H9 (cell line): Measurements from ENCODE around the gene LRRC73. TPM values are rescaled to one million over a fixed set of nuclear protein-coding genes. Genes with fewer than 3 reads are reported as not detected.
"Not testable (repeated sequence)": the region's sequence is repeated elsewhere in the genome, so short reads cannot be mapped to it uniquely, and the experiment has no call there.

Experiments used
- DNase-seq: peaks from one replicate; pipeline ENCODE4 v3.0.0-alpha.2; 2017
- H2AFZ ChIP-seq: one replicate; pipeline ENCODE4 v1.6.1; 2013; ENCODE audit warnings: mild to moderate bottlenecking, low read length, control low read depth, moderate library complexity
- H2AK5ac ChIP-seq: 2 replicates; pipeline ENCODE4 v1.6.1; 2013; ENCODE audit warnings: low read length, control low read depth, mixed read lengths; ENCODE audit not compliant: insufficient read length
- H2BK120ac ChIP-seq: one replicate; pipeline ENCODE4 v1.6.1; 2013; ENCODE audit warnings: low read depth, mild to moderate bottlenecking, low read length, control low read depth, inconsistent platforms; ENCODE audit not compliant: poor library complexity, severe bottlenecking
- H2BK12ac ChIP-seq: 2 replicates; pipeline ENCODE4 v1.6.1; 2013; ENCODE audit warnings: low read length, control low read depth, mixed read lengths, low read depth; ENCODE audit not compliant: insufficient read length
- H2BK15ac ChIP-seq: 2 replicates; pipeline ENCODE4 v1.6.1; 2013; ENCODE audit warnings: low read depth, low read length, control low read depth
- H2BK20ac ChIP-seq: one replicate; pipeline ENCODE4 v1.6.1; 2013; ENCODE audit warnings: low read depth, mild to moderate bottlenecking, low read length, control low read depth, inconsistent platforms; ENCODE audit not compliant: poor library complexity, severe bottlenecking
- H2BK5ac ChIP-seq: 2 replicates; pipeline ENCODE4 v1.6.1; 2013; ENCODE audit warnings: low read length, control low read depth, mixed read lengths; ENCODE audit not compliant: insufficient read length
- H3K14ac ChIP-seq: 2 replicates; pipeline ENCODE4 v1.6.1; 2013; ENCODE audit warnings: low read length, control low read depth; ENCODE audit not compliant: insufficient read depth
- H3K18ac ChIP-seq: 2 replicates; pipeline ENCODE4 v1.6.1; 2013; ENCODE audit warnings: low read depth, mild to moderate bottlenecking, mixed read lengths, low read length, control low read depth; ENCODE audit not compliant: insufficient read length
- H3K23ac ChIP-seq: 2 replicates; pipeline ENCODE4 v1.6.1; 2013; ENCODE audit warnings: low read length, control low read depth, mixed read lengths, low read depth; ENCODE audit not compliant: insufficient read length
- H3K23me2 ChIP-seq: 2 replicates; pipeline ENCODE4 v1.6.1; 2013; ENCODE audit warnings: low read depth, mild to moderate bottlenecking, mixed read lengths, low read length, control low read depth; ENCODE audit not compliant: insufficient read length, poor library complexity, severe bottlenecking
- H3K27ac ChIP-seq: 2 replicates; pipeline ENCODE4 v1.5.1; 2013; ENCODE audit warnings: low read length, control low read depth, mixed read lengths, low read depth; ENCODE audit not compliant: insufficient read length
- H3K27me3 ChIP-seq: 2 replicates; pipeline ENCODE4 v1.6.1; 2013; ENCODE audit warnings: low read length, control low read depth, inconsistent platforms; ENCODE audit not compliant: insufficient read depth
- H3K4ac ChIP-seq: 2 replicates; pipeline ENCODE4 v1.6.1; 2013; ENCODE audit warnings: low read depth, mild to moderate bottlenecking, control low read depth, inconsistent platforms, low read length, moderate library complexity
- H3K4me1 ChIP-seq: 2 replicates; pipeline ENCODE4 v1.6.1; 2013; ENCODE audit warnings: low read length, control low read depth, inconsistent platforms; ENCODE audit not compliant: insufficient read depth
- H3K4me2 ChIP-seq: 2 replicates; pipeline ENCODE4 v1.6.1; 2013; ENCODE audit warnings: low read length, control low read depth, mixed read lengths; ENCODE audit not compliant: insufficient read length, insufficient read depth
- H3K56ac ChIP-seq: 2 replicates; pipeline ENCODE4 v1.6.1; 2013; ENCODE audit warnings: low read depth, mild to moderate bottlenecking, mixed read lengths, low read length, control low read depth; ENCODE audit not compliant: insufficient read length
- H3K79me1 ChIP-seq: 2 replicates; pipeline ENCODE4 v1.6.1; 2013; ENCODE audit warnings: low read depth, mild to moderate bottlenecking, moderate library complexity, low read length, control low read depth, inconsistent platforms; ENCODE audit not compliant: insufficient read depth, poor library complexity, severe bottlenecking
- H3K79me2 ChIP-seq: 2 replicates; pipeline ENCODE4 v1.6.1; 2013; ENCODE audit warnings: low read length, control low read depth, inconsistent platforms; ENCODE audit not compliant: insufficient read depth
- H3K9ac ChIP-seq: 2 replicates; pipeline ENCODE4 v1.6.1; 2013; ENCODE audit warnings: low read length, control low read depth, mixed read lengths; ENCODE audit not compliant: insufficient read length; ENCODE audit errors: extremely low read depth
- H3K9me3 ChIP-seq: one replicate; pipeline ENCODE4 v1.6.1; 2013; ENCODE audit warnings: low read depth, low read length, inconsistent platforms; ENCODE audit not compliant: control insufficient read depth
- H3T11ph ChIP-seq: one replicate; pipeline ENCODE4 v1.6.1; 2013; ENCODE audit warnings: mild to moderate bottlenecking, low read length, control low read depth, inconsistent platforms
- H4K20me1 ChIP-seq: one replicate; pipeline ENCODE4 v1.6.1; 2013; ENCODE audit not compliant: control insufficient read depth, insufficient read length, insufficient read depth
- H4K5ac ChIP-seq: 2 replicates; pipeline ENCODE4 v1.6.1; 2013; ENCODE audit warnings: low read depth, mild to moderate bottlenecking, mixed read lengths, low read length, control low read depth; ENCODE audit not compliant: insufficient read length
- H4K8ac ChIP-seq: replicated peaks from 2 replicates; pipeline ENCODE4 v1.6.1; 2013; ENCODE audit warnings: low read length, control low read depth, mixed read lengths, low read depth; ENCODE audit not compliant: insufficient read length
- H4K91ac ChIP-seq: 2 replicates; pipeline ENCODE4 v1.6.1; 2013; ENCODE audit warnings: low read depth, mild to moderate bottlenecking, moderate library complexity, mixed read lengths, low read length, control low read depth; ENCODE audit not compliant: insufficient read length
- H3K27ac Mint-ChIP-seq, 3 experiments: 2 replicates in 2 of 3; 3 replicates in 1 of 3; pipeline ENCODE4 v1.8.0; 2020 to 2021; ENCODE audit warnings: mixed read lengths in 3 of 3, mild to moderate bottlenecking in 1 of 3, moderate library complexity in 1 of 3
- H3K27me3 Mint-ChIP-seq: 2 replicates; pipeline ENCODE4 v1.8.0; 2021; ENCODE audit warnings: low read depth, mild to moderate bottlenecking, moderate library complexity, mixed read lengths
- H3K36me3 Mint-ChIP-seq, 3 experiments: 2 replicates in 2 of 3; 3 replicates in 1 of 3; pipeline ENCODE4 v1.8.0; 2020 to 2021; ENCODE audit warnings: low read depth in 3 of 3, mixed read lengths in 3 of 3; ENCODE audit not compliant: insufficient read depth in 1 of 3
- H3K4me1 Mint-ChIP-seq, 2 experiments: 2 replicates each; pipeline ENCODE4 v1.8.0; 2020; ENCODE audit warnings: mixed read lengths in 2 of 2
- H3K4me3 Mint-ChIP-seq, 2 experiments: 2 replicates in 1 of 2; 3 replicates in 1 of 2; pipeline ENCODE4 v1.8.0; 2020 to 2021; ENCODE audit warnings: mild to moderate bottlenecking in 2 of 2, mixed read lengths in 2 of 2, moderate library complexity in 1 of 2
- H3K9me3 Mint-ChIP-seq, 2 experiments: 2 replicates in 1 of 2; 3 replicates in 1 of 2; pipeline ENCODE4 v1.8.0; 2020; ENCODE audit warnings: mild to moderate bottlenecking in 2 of 2, mixed read lengths in 2 of 2, moderate library complexity in 1 of 2
- WGBS: extraction: QIAGEN DNeasy Blood & Tissue Kit; methylation state at CpG from one replicate; pipeline ENCODE4 v1.1.7; 2013; ENCODE audit warnings: missing lambda C conversion rate, low lambda C conversion rate, mixed read lengths; ENCODE audit not compliant: insufficient read length; ENCODE audit errors: extremely low coverage; 5-methylcytosine and 5-hydroxymethylcytosine counted together
- total RNA-seq: library from RNA; stranded (reverse); gene quantifications from 2 replicates; pipeline ENCODE4 v1.2.1, GENCODE V29; 2021

Gene LRRC73
- total RNA-seq, 1 experiment from 2014 or later = 0.55 TPM

- not testable (repeated sequence) for H2BK12ac ChIP-seq, H3K23ac ChIP-seq, H3K4me1 ChIP-seq, H2AFZ ChIP-seq, H3K4me1 Mint-ChIP-seq, H3K18ac ChIP-seq, H3K79me2 ChIP-seq, H4K8ac ChIP-seq, H3K4me3 Mint-ChIP-seq, H3K9ac ChIP-seq, H3K9me3 ChIP-seq, H3K27ac ChIP-seq, H3T11ph ChIP-seq, H3K27ac Mint-ChIP-seq, H3K27me3 ChIP-seq, H3K79me1 ChIP-seq, H4K20me1 ChIP-seq, DNase-seq, H3K14ac ChIP-seq, H3K27me3 Mint-ChIP-seq, H2AK5ac ChIP-seq, H3K4ac ChIP-seq, H2BK15ac ChIP-seq, H4K5ac ChIP-seq, H3K56ac ChIP-seq, H2BK120ac ChIP-seq, H3K23me2 ChIP-seq, H4K91ac ChIP-seq, H2BK20ac ChIP-seq, H3K9me3 Mint-ChIP-seq, H2BK5ac ChIP-seq, H3K4me2 ChIP-seq
- H3K36me3 Mint-ChIP-seq = peaks cover 26 to 77% (median 47%) of the 10 kb centered on the region in 3 experiments; a peak in 6 of 7 replicates
- no CpG with 5 or more reads among the region's 17 CpGs for WGBS
Measured at GRCh38 chr6:43538986-43539385, 28.8 kb upstream of the LRRC73 start.
